CD14-positive monocyte (primary cell): ENCODE measurements around the gene TECPR2. TPM values are rescaled to one million over a fixed set of nuclear protein-coding genes. Genes with fewer than 3 reads are reported as not detected.
"Not testable (repeated sequence)": the region's sequence is repeated elsewhere in the genome, so short reads cannot be mapped to it uniquely, and the experiment has no call there.

Source experiments
- DNase-seq, 3 donors: peaks; one replicate each; pipeline ENCODE4 v3.0.0-alpha.2; 2011 to 2022
- H2AFZ ChIP-seq: 2 replicates; pipeline ENCODE4 v1.6.0; 2012; ENCODE audit warnings: mild to moderate bottlenecking, low read depth, low read length, inconsistent platforms; ENCODE audit not compliant: insufficient read depth, poor library complexity, severe bottlenecking
- H3K27ac ChIP-seq, 2 donors: 1 replicate in 1 of 2; 2 replicates in 1 of 2; pipeline ENCODE4 v1.5.1; 2012 to 2013; ENCODE audit warnings: low read length in 2 of 2, control low read depth in 1 of 2, inconsistent platforms in 1 of 2, low read depth in 1 of 2, mild to moderate bottlenecking in 1 of 2
- H3K27me3 ChIP-seq, 2 donors: one replicate each; pipeline versions ENCODE4 v1.6.0 to v1.6.1; 2011 to 2013; ENCODE audit warnings: low read length in 2 of 2; ENCODE audit not compliant: control insufficient read depth in 2 of 2, insufficient read depth in 2 of 2
- H3K36me3 ChIP-seq, 2 donors: replicated peaks in 1 of 2; 1 replicate in 1 of 2; 2 replicates in 1 of 2; pipeline versions ENCODE4 v1.5.1 to v1.6.1; 2012 to 2013; ENCODE audit warnings: low read length in 2 of 2, control low read depth in 1 of 2, inconsistent platforms in 1 of 2, mild to moderate bottlenecking in 1 of 2; ENCODE audit not compliant: insufficient read depth in 2 of 2, control insufficient read depth in 1 of 2
- H3K4me1 ChIP-seq, 2 donors: 1 replicate in 1 of 2; 2 replicates in 1 of 2; pipeline versions ENCODE4 v1.5.1 to v1.6.1; 2012 to 2013; ENCODE audit warnings: low read length in 2 of 2, control low read depth in 1 of 2, inconsistent platforms in 1 of 2, mild to moderate bottlenecking in 1 of 2, moderate library complexity in 1 of 2; ENCODE audit not compliant: insufficient read depth in 2 of 2, control insufficient read depth in 1 of 2
- H3K4me2 ChIP-seq: replicated peaks from 2 replicates; pipeline ENCODE3; 2012; ENCODE audit warnings: low read length, moderate library complexity, mild to moderate bottlenecking; ENCODE audit not compliant: poor library complexity, severe bottlenecking; ENCODE audit errors: extremely low read depth
- H3K4me3 ChIP-seq, 3 experiments: fragments of 200-600 bp in 1 of 3; sonication (generic) in 1 of 3; replicated peaks in 1 of 3; 1 replicate in 2 of 3; 2 replicates in 1 of 3; pipeline ENCODE4 v1.5.1; 2011 to 2013; ENCODE audit warnings: low read length in 3 of 3, mild to moderate bottlenecking in 3 of 3, control low read depth in 2 of 3, low read depth in 2 of 3, inconsistent platforms in 1 of 3, moderate library complexity in 1 of 3
- H3K79me2 ChIP-seq: 2 replicates; pipeline ENCODE4 v1.6.0; 2012; ENCODE audit warnings: mild to moderate bottlenecking, control low read depth, inconsistent platforms, low read length, moderate library complexity; ENCODE audit not compliant: insufficient read depth
- H3K9ac ChIP-seq: 2 replicates; pipeline ENCODE4 v1.6.0; 2017; ENCODE audit warnings: low read length, mild to moderate bottlenecking; ENCODE audit not compliant: insufficient read depth, poor library complexity, severe bottlenecking
- H3K9me3 ChIP-seq, 2 donors: replicated peaks in 1 of 2; 1 replicate in 1 of 2; 2 replicates in 1 of 2; pipeline versions ENCODE4 v1.5.1 to v1.6.1; 2012 to 2013; ENCODE audit warnings: low read length in 2 of 2, control low read depth in 1 of 2; ENCODE audit not compliant: control insufficient read depth in 1 of 2, insufficient read depth in 1 of 2
- H4K20me1 ChIP-seq: 2 replicates; pipeline ENCODE4 v1.6.0; 2012; ENCODE audit warnings: mild to moderate bottlenecking, low read length, control low read depth, moderate library complexity; ENCODE audit not compliant: insufficient read depth
- H3K27ac Mint-ChIP-seq, 7 donors: one replicate each; pipeline ENCODE4 v1.8.0; 2020; ENCODE audit warnings: mild to moderate bottlenecking in 7 of 7, mixed read lengths in 7 of 7, moderate library complexity in 6 of 7, inconsistent platforms in 2 of 7
- H3K27me3 Mint-ChIP-seq, 3 donors: one replicate each; pipeline ENCODE4 v1.8.0; 2021 to 2022; ENCODE audit warnings: low read depth in 3 of 3, mild to moderate bottlenecking in 3 of 3, mixed read lengths in 3 of 3, moderate library complexity in 3 of 3, inconsistent platforms in 1 of 3
- H3K36me3 Mint-ChIP-seq, 2 donors: one replicate each; pipeline ENCODE4 v1.8.0; 2020; ENCODE audit warnings: mixed read lengths in 2 of 2, inconsistent platforms in 1 of 2, mild to moderate bottlenecking in 1 of 2
- H3K4me1 Mint-ChIP-seq: one replicate; pipeline ENCODE4 v1.8.0; 2020; ENCODE audit warnings: mild to moderate bottlenecking, mixed read lengths
- H3K4me3 Mint-ChIP-seq, 2 donors: one replicate each; pipeline ENCODE4 v1.8.0; 2020; ENCODE audit warnings: mild to moderate bottlenecking in 2 of 2, mixed read lengths in 2 of 2, moderate library complexity in 1 of 2
- H3K9me3 Mint-ChIP-seq, 7 donors: one replicate each; pipeline ENCODE4 v1.8.0; 2020 to 2022; ENCODE audit warnings: mixed read lengths in 7 of 7, mild to moderate bottlenecking in 6 of 7, moderate library complexity in 6 of 7, inconsistent platforms in 2 of 7
- CTCF ChIP-seq: fragments of 200-600 bp; IDR thresholded peaks from one replicate; pipeline ENCODE4 v1.8.0; 2022; ENCODE audit warnings: antibody characterized with exemption, mild to moderate bottlenecking
- WGBS: methylation state at CpG from one replicate; pipeline ENCODE4 v1.1.5; 2013; ENCODE audit warnings: missing lambda C conversion rate; ENCODE audit not compliant: insufficient coverage; 5-methylcytosine and 5-hydroxymethylcytosine counted together
- intact Hi-C, 2 donors: fragments of 100-400 bp; cut with micrococcal nuclease; formaldehyde crosslinking; loops; one replicate each; pipeline versions ENCODE4 v1.15.0 to v1.15.1; 2023
- polyA plus RNA-seq, 3 donors: library from polyadenylated mRNA; depleted of rRNA in 1 of 3; unstranded in 2 of 3; stranded (reverse) in 1 of 3; fragments of 300-500 nt in 2 of 3; fragments of >200 nt in 1 of 3; fragmentation: Illumina TruSeq in 2 of 3; gene quantifications; 1 replicate in 2 of 3; 2 replicates in 1 of 3; pipeline ENCODE4 v1.2.3, GENCODE V29; 2012 to 2021

TECPR2 gene
- polyA plus RNA-seq, 3 donors = 2.8 to 10.4 (median 6.4) TPM

GRCh38 chr14:102539544-102540314, 177.0 kb downstream of the TECPR2 start:
- no peaks in the 10 kb centered on the region for H4K20me1 ChIP-seq
- peaks cover 6 to 19% of the 10 kb centered on the region in 2 donors for H3K27me3 ChIP-seq
- H3K4me3 ChIP-seq = no peak overlapping the region
- H3K4me1 ChIP-seq = peaks cover 2 to 11% of the 10 kb centered on the region in 2 donors
- no peaks in the 10 kb centered on the region for H3K9me3 ChIP-seq
- H3K79me2 ChIP-seq = no peaks in the 10 kb centered on the region
- 75% methylated on average over 11 of the region's 17 CpGs for WGBS
- no peak overlapping the region for H3K4me3 Mint-ChIP-seq
- no peak overlapping the region for H3K27ac ChIP-seq
- no peak for TF ChIP-seq CTCF
- H3K9ac ChIP-seq = no peak overlapping the region
- H3K36me3 Mint-ChIP-seq = peaks cover 3 to 7% of the 10 kb centered on the region in 2 donors
- no peaks in the 10 kb centered on the region for H3K36me3 ChIP-seq
- DNase-seq = no peak
- no peak overlapping the region for H2AFZ ChIP-seq
- H3K9me3 Mint-ChIP-seq = peaks cover 0 to 4% (median 2%) of the 10 kb centered on the region in 7 donors
- no peak overlapping the region for H3K4me2 ChIP-seq
- no peak overlapping the region for H3K27ac Mint-ChIP-seq
- peaks cover 9% of the 10 kb centered on the region for H3K4me1 Mint-ChIP-seq
- H3K27me3 Mint-ChIP-seq = peaks cover 15 to 31% (median 19%) of the 10 kb centered on the region in 3 donors
- intact Hi-C loops = no loop called here

GRCh38 chr14:102540315-102541028, 177.7 kb downstream of the TECPR2 start:
- peaks cover 13 to 26% of the 10 kb centered on the region in 2 donors for H3K27me3 ChIP-seq
- no peak overlapping the region for H3K4me3 Mint-ChIP-seq
- no peak overlapping the region for H3K9ac ChIP-seq
- no peak overlapping the region for H3K4me2 ChIP-seq
- no peak overlapping the region for H3K27ac ChIP-seq
- peaks cover 0 to 8% (median 3%) of the 10 kb centered on the region in 7 donors for H3K9me3 Mint-ChIP-seq
- no peaks in the 10 kb centered on the region for H3K36me3 ChIP-seq
- no peak for TF ChIP-seq CTCF
- H3K27ac Mint-ChIP-seq = no peak overlapping the region
- DNase-seq = no peak
- no peaks in the 10 kb centered on the region for H4K20me1 ChIP-seq
- H2AFZ ChIP-seq = no peak overlapping the region
- H3K27me3 Mint-ChIP-seq = peaks cover 21 to 37% (median 25%) of the 10 kb centered on the region in 3 donors
- no peaks in the 10 kb centered on the region for H3K79me2 ChIP-seq
- H3K36me3 Mint-ChIP-seq = peaks cover 3 to 7% of the 10 kb centered on the region in 2 donors
- intact Hi-C loops = no loop called here
- H3K4me1 ChIP-seq = peaks cover 9 to 18% of the 10 kb centered on the region in 2 donors
- 78% methylated on average over 23 of the region's 29 CpGs for WGBS
- peaks cover 11% of the 10 kb centered on the region for H3K4me1 Mint-ChIP-seq
- H3K4me3 ChIP-seq = no peak overlapping the region
- H3K9me3 ChIP-seq = peaks cover 0 to 5% of the 10 kb centered on the region in 2 donors

- H3K9ac ChIP-seq, H2AFZ ChIP-seq, H4K20me1 ChIP-seq, H3K79me2 ChIP-seq, H3K27ac ChIP-seq, H3K27ac Mint-ChIP-seq, H3K4me3 ChIP-seq, intact Hi-C loops, DNase-seq, H3K9me3 Mint-ChIP-seq, H3K9me3 ChIP-seq, H3K4me2 ChIP-seq, H3K4me3 Mint-ChIP-seq, H3K36me3 ChIP-seq, H3K36me3 Mint-ChIP-seq: not testable (repeated sequence)
- H3K4me1 Mint-ChIP-seq = peaks cover 16% of the 10 kb centered on the region
- Histone ChIP-seq H3K27me3 (peaks cover 16 to 32% of the 10 kb centered on the region in 2 donors), H3K4me1 (peaks cover 11 to 21% of the 10 kb centered on the region in 2 donors)
- H3K27me3 Mint-ChIP-seq = peaks cover 27 to 42% (median 31%) of the 10 kb centered on the region in 3 donors
- WGBS = 96% methylated on average over 9 of the region's 14 CpGs
These were observed 178.3 kb downstream of the TECPR2 start for GRCh38 chr14:102541029-102541491.
